Prostate gland (tissue), 2 donors: ENCODE results near the gene ZW10. TPM values are rescaled to one million over a fixed set of nuclear protein-coding genes. Genes with fewer than 3 reads are reported as not detected.

Experiments
- DNase-seq: peaks from one replicate; pipeline ENCODE4 v3.0.0-alpha.2; 2019; ENCODE audit warnings: low spot score
- H3K27ac ChIP-seq, 2 donors: fragments of 200-600 bp; sonication (generic); 2 replicates each; pipeline ENCODE4 v1.5.1; 2017 to 2019
- H3K27me3 ChIP-seq: fragments of 200-600 bp; sonication (generic); replicated peaks from 2 replicates; pipeline ENCODE4 v1.5.1; 2019; ENCODE audit not compliant: insufficient read depth
- H3K36me3 ChIP-seq, 2 donors: fragments of 200-600 bp; sonication (generic); 1 replicate in 1 of 2; 2 replicates in 1 of 2; pipeline versions ENCODE4 v1.5.1 to v1.8.1; 2017 to 2019
- H3K4me1 ChIP-seq: fragments of 200-600 bp; sonication (generic); replicated peaks from 2 replicates; pipeline ENCODE4 v1.5.1; 2019
- H3K4me3 ChIP-seq, 2 donors: fragments of 200-600 bp; sonication (generic); 2 replicates each; pipeline ENCODE4 v1.5.1; 2017 to 2019
- H3K9me3 ChIP-seq: fragments of 200-600 bp; sonication (generic); 2 replicates; pipeline ENCODE4 v1.5.1; 2017
- CTCF ChIP-seq, 4 experiments: fragments of 200-600 bp in 2 of 4; fragments of 450-650 bp in 2 of 4; sonication (generic) in 2 of 4; IDR thresholded peaks; 1 replicate in 3 of 4; 2 replicates in 1 of 4; pipeline ENCODE4 v1.5.1; 2016 to 2019; ENCODE audit warnings: antibody characterized with exemption in 4 of 4, mild to moderate bottlenecking in 2 of 4, moderate library complexity in 2 of 4
- POLR2A ChIP-seq: fragments of 450-650 bp; IDR thresholded peaks from one replicate; pipeline ENCODE4 v1.6.1; 2016; ENCODE audit warnings: antibody characterized with exemption, mild to moderate bottlenecking
- POLR2AphosphoS5 ChIP-seq: sonication (generic); formaldehyde crosslinking; IDR thresholded peaks from one replicate; pipeline ENCODE4 v1.6.1; 2017; ENCODE audit warnings: antibody characterized with exemption
- WGBS: methylation state at CpG from one replicate; pipeline ENCODE4 v1.1.5; 2018; 5-methylcytosine and 5-hydroxymethylcytosine counted together
- intact Hi-C: fragments of 100-400 bp; cut with DNase I; formaldehyde crosslinking; loops from one replicate; pipeline ENCODE4 v1.14.2; 2022
- total RNA-seq, 2 donors: library from RNA; depleted of rRNA; stranded (reverse); fragments of >200 nt; gene quantifications; one replicate each; pipeline ENCODE4 v1.1.0, GENCODE V29; 2016

The ZW10 gene
- total RNA-seq, 2 donors from 2014 or later, result 10.2 to 11.6 TPM

GRCh38 chr11:113697111-113697510 lies 76.4 kb downstream of the ZW10 start:
- intact Hi-C loops, result no loop called here
- Histone ChIP-seq H3K27ac (no peak overlapping the region), H3K36me3 (no peaks in the 10 kb centered on the region), H3K4me1 (no peaks in the 10 kb centered on the region), H3K4me3 (no peak overlapping the region), H3K9me3 (no peaks in the 10 kb centered on the region), H3K27me3 (no peaks in the 10 kb centered on the region)
- DNase-seq, result no peak
- WGBS, result 100% methylated on average over 5 of the region's 5 CpGs
- TF ChIP-seq CTCF (IDR thresholded peaks at IDR 0.05), result no peak
- no peak for TF ChIP-seq POLR2AphosphoS5
- TF ChIP-seq POLR2A, result no peak

GRCh38 chr11:113695207-113695606 lies 78.3 kb downstream of the ZW10 start:
- H3K4me3 ChIP-seq, result no peak overlapping the region
- H3K27ac ChIP-seq, result no peak overlapping the region
- TF ChIP-seq POLR2A, result no peak
- TF ChIP-seq POLR2AphosphoS5, result no peak
- no peak for TF ChIP-seq CTCF (IDR thresholded peaks at IDR 0.05)
- intact Hi-C loops, result no loop called here
- no peaks in the 10 kb centered on the region for H3K27me3 ChIP-seq
- no peaks in the 10 kb centered on the region for H3K9me3 ChIP-seq
- H3K36me3 ChIP-seq, result no peaks in the 10 kb centered on the region
- WGBS, result 92% methylated on average over 4 of the region's 4 CpGs
- no peak for DNase-seq
- H3K4me1 ChIP-seq, result no peaks in the 10 kb centered on the region

- 98% methylated on average over 12 of the region's 12 CpGs for WGBS
- TF ChIP-seq CTCF (IDR thresholded peaks at IDR 0.05) (no peak), POLR2A (no peak), POLR2AphosphoS5 (no peak)
- Histone ChIP-seq H3K4me3 (no peak overlapping the region), H3K4me1 (no peaks in the 10 kb centered on the region), H3K36me3 (no peaks in the 10 kb centered on the region), H3K27me3 (no peaks in the 10 kb centered on the region), H3K27ac (no peak overlapping the region), H3K9me3 (no peaks in the 10 kb centered on the region)
- intact Hi-C loops, result no loop called here
- DNase-seq, result no peak
Observed at GRCh38 chr11:113694390-113694789, 79.1 kb downstream of the ZW10 start.

- DNase-seq, result no peak
- Histone ChIP-seq H3K27me3 (no peaks in the 10 kb centered on the region), H3K36me3 (no peaks in the 10 kb centered on the region), H3K4me3 (no peak overlapping the region), H3K4me1 (no peaks in the 10 kb centered on the region), H3K27ac (no peak overlapping the region), H3K9me3 (no peaks in the 10 kb centered on the region)
- intact Hi-C loops, result no loop called here
- TF ChIP-seq CTCF (IDR thresholded peaks at IDR 0.05) (no peak), POLR2AphosphoS5 (no peak), POLR2A (no peak)
- 89% methylated on average over 12 of the region's 13 CpGs for WGBS
Observed at GRCh38 chr11:113693030-113693429, 80.5 kb downstream of the ZW10 start.

GRCh38 chr11:113690619-113691569 lies 82.6 kb downstream of the ZW10 start:
- Histone ChIP-seq H3K9me3 (no peaks in the 10 kb centered on the region), H3K27me3 (no peaks in the 10 kb centered on the region), H3K27ac (no peak overlapping the region), H3K4me3 (no peak overlapping the region), H3K4me1 (no peaks in the 10 kb centered on the region), H3K36me3 (no peaks in the 10 kb centered on the region)
- TF ChIP-seq CTCF (IDR thresholded peaks at IDR 0.05), result no peak
- TF ChIP-seq POLR2A, result no peak
- no peak for TF ChIP-seq POLR2AphosphoS5
- DNase-seq, result no peak
- intact Hi-C loops, result no loop called here
- 78% methylated on average over 15 of the region's 15 CpGs for WGBS
